GM21515 (cell line): Measurements from ENCODE around the gene CYP2B6.
"Not testable (repeated sequence)": the region's sequence is repeated elsewhere in the genome, so short reads cannot be mapped to it uniquely, and the experiment has no call there.

ENCODE experiments used
- ATAC-seq: cut with Tn5 transposase; IDR thresholded peaks from one replicate; pipeline ENCODE4 v1.9.1; 2021; ENCODE audit not compliant: unreplicated experiment

CYP2B6 gene

DNA sequence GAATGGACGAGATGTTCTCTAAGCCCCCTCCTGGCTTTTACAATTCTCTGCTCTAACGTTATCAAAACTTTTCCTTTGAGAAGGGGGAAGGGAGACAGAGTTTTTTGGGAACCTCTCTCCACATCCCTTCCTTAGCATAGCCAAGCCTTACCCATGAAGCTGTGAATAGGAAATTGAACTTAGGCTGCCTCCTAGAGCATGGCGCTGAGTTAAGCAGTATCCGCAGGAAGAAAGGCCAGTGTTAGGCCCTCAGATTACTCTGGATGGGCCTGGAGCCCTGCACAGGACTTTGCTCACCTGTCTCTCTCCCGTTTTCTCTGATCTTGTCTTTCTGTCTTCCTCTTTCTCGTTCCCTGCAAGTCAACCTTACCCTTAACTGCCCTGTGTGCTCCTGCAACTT is 39.6 kb downstream of the CYP2B6 start:
- ATAC-seq, result no peak

DNA sequence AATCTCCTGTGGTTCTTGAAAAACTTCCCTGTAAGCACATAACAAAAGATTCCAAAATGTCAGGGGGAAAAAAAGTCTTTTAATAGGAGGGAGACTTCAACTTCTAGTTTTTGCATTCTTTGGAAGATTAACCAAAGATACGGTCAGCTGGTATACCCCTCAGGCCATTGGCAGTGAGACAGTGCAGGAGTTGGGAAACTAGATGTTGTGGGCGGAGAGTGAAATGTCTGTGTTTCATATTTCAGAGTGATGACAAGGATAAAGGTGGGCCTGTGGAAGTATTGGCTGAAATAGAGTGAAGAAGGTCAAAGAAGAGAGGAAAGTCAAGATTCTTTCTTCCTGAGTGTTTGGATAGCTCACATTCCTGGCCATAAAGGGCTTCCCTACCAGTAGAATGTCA is 40.8 kb downstream of the CYP2B6 start:
- ATAC-seq, result no peak

DNA sequence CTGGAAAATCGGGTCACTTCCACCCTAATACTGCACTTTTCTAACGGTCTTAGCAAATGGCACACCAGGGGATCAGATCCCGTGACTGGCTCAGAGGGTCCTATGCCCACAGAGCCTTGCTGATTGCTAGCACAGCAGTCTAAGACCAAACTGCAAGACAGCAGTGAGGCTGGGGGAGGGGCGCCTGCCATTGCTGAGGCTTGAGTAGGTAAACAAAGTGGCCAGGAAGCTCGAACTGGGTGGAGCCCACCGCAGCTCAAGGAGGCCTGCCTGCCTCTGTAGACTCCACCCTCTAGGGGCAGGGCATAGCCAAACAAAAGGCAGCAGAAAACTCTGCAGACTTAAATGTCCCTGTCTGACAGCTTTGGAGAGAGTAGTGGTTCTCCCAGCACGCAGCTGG is 42.2 kb downstream of the CYP2B6 start:
- not testable (repeated sequence) for ATAC-seq

DNA sequence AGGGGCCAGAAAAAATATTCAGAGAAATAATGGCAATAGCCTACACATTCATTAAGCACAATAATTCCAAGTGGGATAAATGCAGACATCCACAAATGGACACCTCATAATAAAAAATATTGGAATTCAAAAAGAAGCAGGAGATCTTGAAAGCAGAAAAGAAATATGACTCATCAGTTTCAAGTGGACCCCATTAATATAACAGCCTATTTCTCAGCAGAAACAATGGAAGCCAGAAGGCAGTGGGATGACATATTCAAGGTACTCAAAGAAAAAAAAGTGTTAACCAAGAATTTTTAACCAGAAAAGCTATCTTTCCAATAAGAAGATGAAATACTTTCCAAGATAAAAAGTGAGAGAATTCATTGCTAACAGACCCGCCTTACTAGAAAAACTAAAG is 48.7 kb downstream of the CYP2B6 start:
- no peak for ATAC-seq

DNA sequence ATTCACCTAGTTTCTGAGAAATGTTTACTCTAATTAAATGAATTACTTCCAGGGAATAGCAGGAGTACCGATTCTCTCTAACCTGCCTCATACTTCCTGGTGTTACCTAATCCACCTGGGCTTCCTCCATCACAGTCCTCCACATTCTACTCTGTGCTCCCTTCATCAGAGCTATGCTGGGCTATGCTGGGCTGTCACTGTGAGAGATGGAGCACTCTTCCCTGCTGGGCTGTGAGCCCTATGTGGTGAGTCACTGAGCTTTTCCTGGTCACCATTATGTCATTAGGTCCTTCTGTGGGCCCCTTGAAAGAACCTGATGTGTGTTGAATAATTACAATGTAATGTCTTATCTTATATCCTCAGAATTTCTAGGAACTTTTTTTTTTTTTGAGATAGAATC is 54.0 kb downstream of the CYP2B6 start:
- ATAC-seq, result not testable (repeated sequence)

DNA sequence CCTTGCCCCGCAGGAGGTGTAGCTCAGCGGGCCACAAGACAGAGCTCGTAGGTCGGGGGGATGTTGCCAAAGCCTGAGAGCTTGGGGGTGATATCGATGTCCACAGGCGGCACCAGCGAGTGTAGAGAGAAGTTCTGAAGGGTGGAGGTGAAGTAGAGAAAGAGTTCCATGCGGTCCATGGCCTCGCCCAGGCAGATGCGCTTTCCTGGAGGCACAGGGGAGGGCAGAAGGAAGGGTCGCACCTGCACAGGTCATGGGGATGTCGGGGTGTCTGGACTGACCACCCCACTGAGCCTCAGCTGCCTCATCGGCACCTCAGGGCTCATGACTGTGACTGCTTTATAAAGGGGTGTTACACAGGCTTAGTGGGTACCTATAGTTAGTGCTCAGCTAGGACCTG is 59.3 kb downstream of the CYP2B6 start:
- ATAC-seq, result no peak

DNA sequence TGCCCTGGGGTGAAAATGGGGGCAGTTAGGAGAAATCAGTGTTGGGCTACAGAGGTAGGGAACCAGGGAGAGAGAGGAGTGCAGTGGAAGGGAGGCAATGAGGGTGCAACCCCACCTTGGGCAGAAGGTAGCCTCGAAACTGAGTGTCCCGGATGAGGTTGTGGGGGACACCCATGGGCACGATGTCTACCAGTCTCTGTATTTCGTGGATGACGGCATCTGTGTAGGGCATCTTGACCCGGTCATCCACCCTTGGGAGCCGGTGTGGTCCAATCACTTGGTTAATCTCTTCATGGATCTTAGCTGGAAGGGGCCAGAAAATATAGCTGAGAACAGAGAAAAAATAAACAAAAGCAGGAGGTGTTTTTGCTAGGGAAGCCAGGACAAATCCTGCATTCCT is 61.1 kb downstream of the CYP2B6 start:
- not testable (repeated sequence) for ATAC-seq

DNA sequence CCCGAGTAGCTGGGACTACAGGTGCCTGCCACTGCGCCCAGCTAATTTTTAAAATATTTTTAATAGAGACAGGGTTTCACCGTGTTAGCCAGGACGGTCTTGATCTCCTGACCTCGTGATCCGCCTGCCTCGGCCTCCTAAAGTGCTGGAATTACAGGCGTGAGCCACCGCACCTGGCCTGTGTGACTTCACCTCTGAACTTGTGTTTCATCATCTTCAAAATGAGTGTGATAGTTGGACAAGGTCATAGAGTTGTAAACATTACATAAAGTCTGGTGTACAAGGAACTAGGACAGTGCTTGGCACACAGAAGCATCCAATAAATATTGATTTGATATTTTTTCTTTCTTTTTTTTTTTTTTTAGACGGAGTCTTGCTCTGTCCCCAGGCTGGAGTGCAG is 62.2 kb downstream of the CYP2B6 start:
- ATAC-seq, result not testable (repeated sequence)

DNA sequence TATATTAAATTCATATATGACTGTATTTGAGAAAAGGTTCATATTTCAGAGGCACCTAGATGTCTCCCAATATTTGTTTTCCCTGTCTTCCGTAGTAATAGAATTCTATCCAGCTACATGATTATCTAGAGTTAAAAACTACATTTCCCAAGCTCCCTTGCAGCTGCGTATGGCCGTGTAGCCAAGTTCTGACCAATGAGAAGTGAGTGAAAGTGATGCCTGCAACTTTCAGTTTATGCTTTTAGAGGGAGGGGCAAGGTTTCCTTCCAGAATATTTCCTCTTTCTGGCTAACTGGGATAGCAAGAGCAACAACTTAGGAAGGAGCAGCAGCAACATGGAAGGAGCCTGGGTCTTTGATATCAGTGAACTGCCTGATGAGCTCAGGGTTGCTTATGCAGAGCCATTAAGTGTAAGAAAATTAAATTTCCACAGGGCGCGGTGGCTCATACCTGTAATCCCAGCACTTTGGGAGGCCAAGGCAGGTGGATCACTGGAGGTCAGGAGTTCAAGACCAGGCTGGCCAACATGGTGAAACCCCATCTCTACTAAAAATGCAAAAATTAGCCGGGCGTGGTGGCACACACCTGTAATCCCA is 74.0 kb downstream of the CYP2B6 start:
- no peak for ATAC-seq
